ENCODE measurements around the gene SETD5.

SETD5 gene

DNA sequence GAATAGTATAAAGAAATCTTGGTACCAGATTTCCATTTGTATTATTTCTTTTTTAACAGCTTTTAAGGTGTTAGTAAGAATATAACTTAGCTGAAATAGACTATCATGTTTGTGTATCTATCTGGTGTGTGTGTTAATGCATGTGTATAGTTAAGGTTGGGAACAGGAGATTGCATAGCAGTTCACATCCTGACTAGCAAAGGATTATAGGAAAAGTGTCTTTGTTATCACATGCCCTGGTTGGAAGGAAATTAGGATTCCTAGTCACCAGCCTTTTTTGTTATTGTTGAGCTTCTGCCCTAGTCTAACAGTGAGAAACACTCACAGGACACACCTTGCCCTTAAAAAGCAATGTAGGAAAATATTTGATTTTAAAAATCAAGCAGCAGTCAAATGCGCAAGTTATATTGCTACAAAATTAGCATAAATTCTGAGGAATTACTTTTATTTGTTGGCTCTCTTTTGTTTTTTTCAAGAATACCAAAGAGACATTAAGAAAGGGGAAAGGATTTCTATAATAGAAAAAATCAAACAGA, 58.2 kb downstream of the SETD5 start:
- no peak overlapping the region for H3K4me3 ChIP-seq (ENCODE audit: low read depth in 1 of 2, low read length in 2 of 2)
- no peaks in the 10 kb centered on the region for H3K27me3 ChIP-seq (ENCODE audit: control insufficient read depth in 1 of 2, insufficient read depth in 2 of 2, low read length in 2 of 2)
- no peak overlapping the region for H3K9ac ChIP-seq (ENCODE audit: low read depth in 1 of 2, low read length in 2 of 2)
- H3K9me3 ChIP-seq (ENCODE audit: control insufficient read depth in 1 of 2, low read length in 2 of 2): no peaks in the 10 kb centered on the region
- H3K4me1 ChIP-seq (ENCODE audit: control insufficient read depth in 1 of 2, insufficient read depth in 2 of 2, low read length in 2 of 2): peaks cover 5 to 6% of the 10 kb centered on the region in 2 donors
- peaks cover 33 to 54% of the 10 kb centered on the region in 2 donors for H3K36me3 ChIP-seq (ENCODE audit: control insufficient read depth in 1 of 2, insufficient read depth in 2 of 2, low read length in 2 of 2)
- no peak overlapping the region for H3K27ac ChIP-seq (ENCODE audit: low read depth, low read length)

DNA sequence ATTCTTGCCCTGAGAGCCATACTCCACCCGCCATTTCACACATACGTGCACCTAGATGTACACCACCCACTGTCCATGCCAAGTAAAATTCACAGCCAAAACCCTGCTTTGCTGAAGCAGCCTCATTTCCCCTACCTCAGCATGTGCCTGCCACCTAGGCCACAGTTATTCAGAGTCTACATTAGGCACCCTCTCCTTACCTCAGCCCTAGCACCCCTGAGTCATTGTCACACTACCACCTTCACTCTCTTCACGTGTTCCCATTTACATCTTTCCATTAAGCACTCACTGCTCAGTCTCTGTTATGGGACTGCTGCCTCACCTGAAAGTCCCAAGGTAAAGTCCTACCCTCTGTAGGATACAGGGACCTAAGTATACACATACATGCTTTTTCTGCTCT, 70.0 kb downstream of the SETD5 start:
- H3K4me3 ChIP-seq (ENCODE audit: low read depth in 1 of 2, low read length in 2 of 2): no peak overlapping the region
- H3K36me3 ChIP-seq (ENCODE audit: control insufficient read depth in 1 of 2, insufficient read depth in 2 of 2, low read length in 2 of 2): peaks cover 66 to 95% of the 10 kb centered on the region in 2 donors
- no peak overlapping the region for H3K27ac ChIP-seq (ENCODE audit: low read depth, low read length)
- H3K9ac ChIP-seq (ENCODE audit: low read depth in 1 of 2, low read length in 2 of 2): no peak overlapping the region
- H3K4me1 ChIP-seq (ENCODE audit: control insufficient read depth in 1 of 2, insufficient read depth in 2 of 2, low read length in 2 of 2): no peaks in the 10 kb centered on the region
- H3K27me3 ChIP-seq (ENCODE audit: control insufficient read depth in 1 of 2, insufficient read depth in 2 of 2, low read length in 2 of 2): no peaks in the 10 kb centered on the region
- H3K9me3 ChIP-seq (ENCODE audit: control insufficient read depth in 1 of 2, low read length in 2 of 2): no peaks in the 10 kb centered on the region

- Histone ChIP-seq H3K4me1 (ENCODE audit: control insufficient read depth in 1 of 2, insufficient read depth in 2 of 2, low read length in 2 of 2) (no peaks in the 10 kb centered on the region), H3K36me3 (ENCODE audit: control insufficient read depth in 1 of 2, insufficient read depth in 2 of 2, low read length in 2 of 2) (peaks cover 68 to 95% of the 10 kb centered on the region in 2 donors), H3K9ac (ENCODE audit: low read depth in 1 of 2, low read length in 2 of 2) (no peak overlapping the region), H3K9me3 (ENCODE audit: control insufficient read depth in 1 of 2, low read length in 2 of 2) (no peaks in the 10 kb centered on the region), H3K27ac (ENCODE audit: low read depth, low read length) (no peak overlapping the region), H3K27me3 (ENCODE audit: control insufficient read depth in 1 of 2, insufficient read depth in 2 of 2, low read length in 2 of 2) (no peaks in the 10 kb centered on the region), H3K4me3 (ENCODE audit: low read depth in 1 of 2, low read length in 2 of 2) (no peak overlapping the region)
These were observed 71.0 kb downstream of the SETD5 start for GRCh38 chr3:9468460-9468859.

DNA sequence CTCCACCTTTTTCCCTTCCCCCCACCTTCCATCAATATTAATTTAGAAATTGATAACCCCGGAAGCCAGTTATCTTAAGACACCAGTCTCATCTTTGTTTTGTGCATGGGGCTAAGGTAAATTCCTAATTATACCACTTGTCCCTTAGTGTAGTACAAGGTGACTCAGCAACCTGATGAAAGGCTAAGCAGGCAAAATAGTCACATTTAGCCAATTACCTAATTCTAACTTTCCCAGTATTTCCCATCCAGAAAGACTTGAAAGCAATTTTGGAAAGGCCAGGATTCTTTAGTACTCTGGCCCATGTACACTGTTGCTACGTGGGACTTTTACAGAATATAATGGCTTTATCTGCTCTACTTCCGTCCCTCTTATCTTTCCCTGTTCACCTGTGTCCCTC, 72.6 kb downstream of the SETD5 start:
- Histone ChIP-seq H3K36me3 (ENCODE audit: control insufficient read depth in 1 of 2, insufficient read depth in 2 of 2, low read length in 2 of 2) (peaks cover 74 to 95% of the 10 kb centered on the region in 2 donors), H3K27ac (ENCODE audit: low read depth, low read length) (no peak overlapping the region)

DNA sequence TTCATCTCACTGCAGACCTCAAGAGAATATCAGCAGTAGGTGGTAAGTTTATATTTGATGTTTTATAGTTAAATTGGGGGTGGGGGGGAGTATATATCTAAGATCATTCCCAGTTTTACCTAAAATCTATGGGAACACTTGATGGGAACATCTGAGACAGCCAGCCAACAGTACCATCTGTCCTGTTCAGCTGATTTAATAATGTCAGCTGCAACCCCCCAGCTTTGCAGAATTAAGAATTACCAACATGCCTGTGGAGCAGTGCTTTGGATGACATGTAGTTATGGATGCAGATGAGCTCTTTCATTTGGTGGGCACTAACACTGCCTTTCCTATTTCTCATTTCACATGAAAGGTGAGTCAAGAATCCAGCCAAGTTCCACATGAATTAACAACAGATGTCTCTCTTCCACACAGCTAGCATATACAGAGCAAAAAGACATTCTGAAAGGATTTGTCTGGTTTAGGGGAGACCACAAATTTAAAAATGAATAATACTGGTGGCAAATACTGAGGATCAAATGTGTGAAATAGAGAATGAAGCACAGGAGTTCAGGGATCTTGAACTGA, 76.2 kb downstream of the SETD5 start:
- H3K4me1 ChIP-seq (ENCODE audit: control insufficient read depth in 1 of 2, insufficient read depth in 2 of 2, low read length in 2 of 2): no peaks in the 10 kb centered on the region
- peaks cover 71 to 95% of the 10 kb centered on the region in 2 donors for H3K36me3 ChIP-seq (ENCODE audit: control insufficient read depth in 1 of 2, insufficient read depth in 2 of 2, low read length in 2 of 2)

More for the DNA sequence above, 72.6 kb downstream of the SETD5 start:
- H3K4me3 ChIP-seq (ENCODE audit: low read depth in 1 of 2, low read length in 2 of 2): no peak overlapping the region
- H3K4me1 ChIP-seq (ENCODE audit: control insufficient read depth in 1 of 2, insufficient read depth in 2 of 2, low read length in 2 of 2): no peaks in the 10 kb centered on the region
- H3K9me3 ChIP-seq (ENCODE audit: control insufficient read depth in 1 of 2, low read length in 2 of 2): no peaks in the 10 kb centered on the region
- no peaks in the 10 kb centered on the region for H3K27me3 ChIP-seq (ENCODE audit: control insufficient read depth in 1 of 2, insufficient read depth in 2 of 2, low read length in 2 of 2)
- H3K9ac ChIP-seq (ENCODE audit: low read depth in 1 of 2, low read length in 2 of 2): no peak overlapping the region

DNA sequence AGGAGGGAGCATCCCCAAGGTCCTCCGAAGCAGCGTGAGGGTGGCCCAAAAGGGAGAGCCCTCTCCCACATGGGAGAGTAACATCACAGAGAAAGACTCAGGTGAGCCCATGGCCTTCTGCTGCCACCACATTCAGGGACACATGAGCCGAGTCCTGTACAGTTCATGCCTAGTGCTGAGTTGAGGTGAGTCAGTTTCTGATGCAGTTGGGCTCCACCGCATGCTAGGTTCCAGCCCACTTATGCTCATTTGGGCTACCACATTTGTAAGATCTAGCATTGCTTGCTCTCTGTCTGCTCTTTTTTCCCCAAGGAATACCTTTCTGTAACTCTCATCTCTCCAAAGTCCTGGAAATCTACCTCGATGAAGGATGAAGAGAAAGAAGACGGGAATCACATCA, 77.1 kb downstream of the SETD5 start:
- H3K9me3 ChIP-seq (ENCODE audit: control insufficient read depth in 1 of 2, low read length in 2 of 2): no peaks in the 10 kb centered on the region
- H3K4me3 ChIP-seq (ENCODE audit: low read depth in 1 of 2, low read length in 2 of 2): no peak overlapping the region
- H3K9ac ChIP-seq (ENCODE audit: low read depth in 1 of 2, low read length in 2 of 2): no peak overlapping the region
- H3K4me1 ChIP-seq (ENCODE audit: control insufficient read depth in 1 of 2, insufficient read depth in 2 of 2, low read length in 2 of 2): no peaks in the 10 kb centered on the region
- H3K27me3 ChIP-seq (ENCODE audit: control insufficient read depth in 1 of 2, insufficient read depth in 2 of 2, low read length in 2 of 2): no peaks in the 10 kb centered on the region
- H3K27ac ChIP-seq (ENCODE audit: low read depth, low read length): no peak overlapping the region
- H3K36me3 ChIP-seq (ENCODE audit: control insufficient read depth in 1 of 2, insufficient read depth in 2 of 2, low read length in 2 of 2): peaks cover 69 to 95% of the 10 kb centered on the region in 2 donors

More for the DNA sequence above, 76.2 kb downstream of the SETD5 start:
- Histone ChIP-seq H3K4me3 (ENCODE audit: low read depth in 1 of 2, low read length in 2 of 2) (no peak overlapping the region), H3K9ac (ENCODE audit: low read depth in 1 of 2, low read length in 2 of 2) (no peak overlapping the region), H3K9me3 (ENCODE audit: control insufficient read depth in 1 of 2, low read length in 2 of 2) (no peaks in the 10 kb centered on the region), H3K27me3 (ENCODE audit: control insufficient read depth in 1 of 2, insufficient read depth in 2 of 2, low read length in 2 of 2) (no peaks in the 10 kb centered on the region), H3K27ac (ENCODE audit: low read depth, low read length) (no peak overlapping the region)

DNA sequence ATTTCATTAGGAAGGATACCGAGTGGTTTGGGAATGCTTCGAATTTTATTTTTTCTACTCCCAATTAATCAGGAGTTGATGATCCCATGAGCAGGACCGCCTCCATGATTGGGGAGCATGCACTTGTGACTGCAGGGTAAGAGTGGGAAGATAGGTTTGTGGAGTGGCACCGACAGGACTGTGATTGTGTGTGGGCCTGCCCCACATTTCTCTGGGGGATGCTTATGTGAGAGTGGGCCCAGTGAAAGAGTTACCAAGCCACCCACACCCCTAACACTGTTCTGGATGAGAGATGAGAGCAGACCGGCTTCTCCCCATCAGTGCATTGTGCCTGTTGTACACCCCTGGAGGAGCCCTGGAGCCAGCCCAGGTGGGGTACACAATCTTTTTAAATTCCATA, 79.5 kb downstream of the SETD5 start:
- no peak overlapping the region for H3K4me3 ChIP-seq (ENCODE audit: low read depth in 1 of 2, low read length in 2 of 2)
- H3K36me3 ChIP-seq (ENCODE audit: control insufficient read depth in 1 of 2, insufficient read depth in 2 of 2, low read length in 2 of 2): peaks cover 52 to 86% of the 10 kb centered on the region in 2 donors
- H3K9me3 ChIP-seq (ENCODE audit: control insufficient read depth in 1 of 2, low read length in 2 of 2): no peaks in the 10 kb centered on the region
- H3K27me3 ChIP-seq (ENCODE audit: control insufficient read depth in 1 of 2, insufficient read depth in 2 of 2, low read length in 2 of 2): no peaks in the 10 kb centered on the region
- no peaks in the 10 kb centered on the region for H3K4me1 ChIP-seq (ENCODE audit: control insufficient read depth in 1 of 2, insufficient read depth in 2 of 2, low read length in 2 of 2)
- H3K27ac ChIP-seq (ENCODE audit: low read depth, low read length): no peak overlapping the region
- no peak overlapping the region for H3K9ac ChIP-seq (ENCODE audit: low read depth in 1 of 2, low read length in 2 of 2)

DNA sequence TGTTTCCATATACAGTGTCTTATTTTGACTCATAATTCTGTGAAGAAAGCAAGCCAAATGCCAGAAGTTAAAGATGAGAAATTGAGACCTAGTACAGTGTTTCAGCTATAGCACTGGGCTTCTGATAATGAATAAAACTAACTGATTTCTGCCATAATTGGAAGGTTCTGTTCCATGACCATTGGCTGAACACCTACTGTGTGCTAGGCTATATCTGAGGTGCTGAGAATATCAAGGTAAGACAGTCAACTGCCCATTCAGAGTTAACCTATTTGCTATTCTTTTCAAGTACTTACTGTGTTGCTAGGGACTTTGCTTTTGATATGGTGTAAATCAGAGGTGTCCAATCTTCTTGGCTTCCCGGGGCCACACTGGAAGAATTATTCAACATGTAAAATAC, 82.8 kb downstream of the SETD5 start:
- Histone ChIP-seq H3K27ac (ENCODE audit: low read depth, low read length) (no peak overlapping the region), H3K4me3 (ENCODE audit: low read depth in 1 of 2, low read length in 2 of 2) (no peak overlapping the region), H3K27me3 (ENCODE audit: control insufficient read depth in 1 of 2, insufficient read depth in 2 of 2, low read length in 2 of 2) (no peaks in the 10 kb centered on the region), H3K36me3 (ENCODE audit: control insufficient read depth in 1 of 2, insufficient read depth in 2 of 2, low read length in 2 of 2) (peaks cover 25 to 60% of the 10 kb centered on the region in 2 donors), H3K9ac (ENCODE audit: low read depth in 1 of 2, low read length in 2 of 2) (no peak overlapping the region), H3K4me1 (ENCODE audit: control insufficient read depth in 1 of 2, insufficient read depth in 2 of 2, low read length in 2 of 2) (no peaks in the 10 kb centered on the region), H3K9me3 (ENCODE audit: control insufficient read depth in 1 of 2, low read length in 2 of 2) (no peaks in the 10 kb centered on the region)

GRCh38 chr3:9485248-9485647, 87.8 kb downstream of the SETD5 start:
- no peak overlapping the region for H3K27ac ChIP-seq (ENCODE audit: low read depth, low read length)
- no peak overlapping the region for H3K4me3 ChIP-seq (ENCODE audit: low read depth in 1 of 2, low read length in 2 of 2)
- no peaks in the 10 kb centered on the region for H3K27me3 ChIP-seq (ENCODE audit: control insufficient read depth in 1 of 2, insufficient read depth in 2 of 2, low read length in 2 of 2)
- H3K9ac ChIP-seq (ENCODE audit: low read depth in 1 of 2, low read length in 2 of 2): no peak overlapping the region
- no peaks in the 10 kb centered on the region for H3K9me3 ChIP-seq (ENCODE audit: control insufficient read depth in 1 of 2, low read length in 2 of 2)
- H3K4me1 ChIP-seq (ENCODE audit: control insufficient read depth in 1 of 2, insufficient read depth in 2 of 2, low read length in 2 of 2): no peaks in the 10 kb centered on the region
- H3K36me3 ChIP-seq (ENCODE audit: control insufficient read depth in 1 of 2, insufficient read depth in 2 of 2, low read length in 2 of 2): peaks cover 1 to 22% of the 10 kb centered on the region in 2 donors

DNA sequence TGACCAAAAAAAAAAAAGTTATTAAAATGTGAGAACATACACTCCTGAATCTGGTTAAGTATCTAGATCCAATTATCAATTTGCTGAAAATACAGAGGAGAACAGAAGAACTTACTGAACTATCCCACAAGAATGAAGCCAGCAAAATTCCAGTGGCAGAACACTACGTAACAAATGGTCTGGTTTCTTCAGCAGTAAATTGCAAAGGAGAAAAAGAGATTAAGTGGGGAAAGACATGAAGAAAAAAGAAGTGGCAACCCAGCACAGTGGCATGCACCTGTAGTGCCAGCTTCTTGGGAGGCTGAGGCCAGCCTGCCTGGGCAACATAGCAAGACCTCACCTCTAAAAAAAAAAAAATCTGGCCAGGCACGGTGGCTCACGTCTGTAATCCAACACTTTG, 94.1 kb downstream of the SETD5 start:
- H3K4me3 ChIP-seq (ENCODE audit: low read depth in 1 of 2, low read length in 2 of 2): no peak overlapping the region
- H3K4me1 ChIP-seq (ENCODE audit: control insufficient read depth in 1 of 2, insufficient read depth in 2 of 2, low read length in 2 of 2): no peaks in the 10 kb centered on the region

More for the DNA sequence above, 94.1 kb downstream of the SETD5 start:
- Histone ChIP-seq H3K27ac (ENCODE audit: low read depth, low read length) (no peak overlapping the region), H3K9ac (ENCODE audit: low read depth in 1 of 2, low read length in 2 of 2) (no peak overlapping the region), H3K9me3 (ENCODE audit: control insufficient read depth in 1 of 2, low read length in 2 of 2) (no peaks in the 10 kb centered on the region), H3K36me3 (ENCODE audit: control insufficient read depth in 1 of 2, insufficient read depth in 2 of 2, low read length in 2 of 2) (no peaks in the 10 kb centered on the region), H3K27me3 (ENCODE audit: control insufficient read depth in 1 of 2, insufficient read depth in 2 of 2, low read length in 2 of 2) (no peaks in the 10 kb centered on the region)

Data from duodenal mucosa (tissue), 2 donors.